Nucleus accumbens (tissue), 56 donors: ENCODE measurements around the gene GPR33.

Experiments
- DNase-seq, 56 donors: peaks; one replicate each; lab custom pipeline; 2025; lab: John Stamatoyannopoulos, UW

GPR33 gene

GRCh38 chr14:31487886-31488285, at the start of gene GPR33:
Gene GPR33, minus strand, starts transcription at chr14:31488039. Its CDS starts 4,074 bp downstream, at chr14:31483965.
- DNase-seq: no peak

DNA sequence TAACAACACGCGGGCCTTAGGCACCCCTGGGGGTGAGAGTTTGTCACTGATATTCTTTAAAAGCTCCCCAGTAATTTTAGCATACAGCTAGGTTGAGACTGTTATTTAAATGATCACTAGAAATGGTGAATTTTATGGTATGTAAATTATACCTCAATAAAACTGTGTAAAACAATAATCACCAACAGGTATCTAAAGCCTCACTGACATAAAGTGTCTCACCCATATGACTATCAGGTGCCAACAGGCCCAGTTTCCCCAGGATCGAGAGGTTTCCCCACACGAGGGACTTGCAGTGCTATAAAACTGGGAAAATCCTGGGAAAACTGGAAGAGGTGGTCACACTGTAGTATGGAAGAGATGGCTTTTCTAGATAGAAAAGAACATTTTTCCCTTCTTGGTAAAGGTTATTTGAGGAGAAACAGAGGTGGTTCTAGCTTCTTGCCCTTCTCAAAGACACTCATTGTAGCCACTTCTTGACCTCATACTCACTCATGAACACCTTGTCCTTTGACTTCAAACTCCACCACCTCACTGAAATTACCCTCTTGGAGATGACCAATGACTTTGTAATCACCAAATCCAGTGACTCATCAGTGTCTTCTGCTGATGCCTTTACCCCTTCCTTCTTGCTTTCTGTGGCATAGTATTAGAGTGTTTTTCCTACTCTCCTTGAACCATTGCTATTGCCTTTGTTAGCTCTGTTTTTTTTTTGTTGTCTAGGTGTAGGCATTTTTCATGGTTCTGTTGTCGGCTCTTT, 48.5 kb upstream of the GPR33 start:
- no peak for DNase-seq

GRCh38 chr14:31530136-31530535, 42.3 kb upstream of the GPR33 start:
- no peak for DNase-seq

GRCh38 chr14:31529053-31529452, 41.2 kb upstream of the GPR33 start:
- no peak for DNase-seq

- no peak for DNase-seq
Measured at GRCh38 chr14:31527546-31527945, 39.7 kb upstream of the GPR33 start.

DNA sequence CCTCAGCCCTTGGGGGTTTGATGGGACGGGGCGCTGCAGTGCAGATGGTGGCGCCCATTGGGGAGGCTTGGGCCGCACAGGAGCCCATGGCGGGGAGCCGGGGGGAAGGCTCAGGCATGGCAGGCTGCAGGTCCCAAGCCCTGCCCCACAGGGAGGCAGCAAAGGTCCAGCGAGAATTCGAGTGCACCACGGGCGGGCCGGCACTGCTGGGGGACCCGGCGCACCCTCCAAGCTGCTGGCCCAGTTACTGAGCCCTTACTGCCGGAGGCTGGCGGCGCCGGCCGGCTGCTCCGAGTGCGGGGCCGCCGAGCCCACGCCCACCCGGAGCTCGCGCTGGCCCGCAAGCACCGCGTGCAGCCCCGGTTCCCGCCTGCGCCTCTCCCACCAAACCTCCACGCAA, 39.2 kb upstream of the GPR33 start:
- DNase-seq: no peak

- DNase-seq: no peak
Measured at GRCh38 chr14:31510855-31511254, 23.0 kb upstream of the GPR33 start.

DNA sequence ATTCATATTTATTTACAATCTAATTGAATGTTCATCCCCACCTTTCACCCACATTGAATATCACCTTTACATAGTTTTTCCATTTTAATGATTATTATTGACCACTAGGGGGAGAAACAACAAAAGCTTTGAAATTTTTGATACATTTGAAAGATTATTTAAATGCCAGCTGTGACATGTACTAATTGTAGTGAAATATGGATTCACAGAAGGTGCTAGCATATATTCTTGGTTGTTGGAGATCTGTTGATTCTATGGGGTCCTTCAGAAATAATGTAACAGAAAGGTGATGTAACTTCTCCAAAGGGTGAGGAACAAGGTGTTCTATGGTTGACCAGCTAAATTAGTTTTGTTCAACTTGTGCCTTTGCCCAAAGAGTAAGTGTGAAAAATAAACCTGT, 22.4 kb upstream of the GPR33 start:
- no peak for DNase-seq

- no peak for DNase-seq
Measured at GRCh38 chr14:31508135-31508534, 20.3 kb upstream of the GPR33 start.

- DNase-seq: no peak
Measured at GRCh38 chr14:31505411-31505810, 17.6 kb upstream of the GPR33 start.

DNA sequence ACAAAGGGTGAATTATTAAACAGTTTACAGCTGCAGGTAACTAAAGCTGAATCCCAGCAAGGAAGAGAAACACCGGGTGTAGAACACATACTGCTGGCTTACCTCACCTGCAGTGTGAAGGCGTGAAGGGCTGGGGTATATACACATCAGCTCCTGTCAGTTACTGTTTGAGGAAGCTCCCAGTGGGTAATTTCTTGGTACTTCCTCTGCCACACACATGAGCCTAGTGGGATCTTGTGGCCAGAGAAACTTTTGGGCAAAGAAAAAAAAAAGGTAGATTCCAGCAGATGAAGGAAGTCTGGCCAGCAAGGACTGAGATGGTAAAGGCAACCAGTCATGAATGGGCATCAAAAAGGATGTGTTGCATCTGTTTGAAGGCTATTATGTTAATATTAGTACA, 14.0 kb upstream of the GPR33 start:
- DNase-seq: no peak

GRCh38 chr14:31492759-31493498, 5.1 kb upstream of the GPR33 start:
- DNase-seq: no peak

DNA sequence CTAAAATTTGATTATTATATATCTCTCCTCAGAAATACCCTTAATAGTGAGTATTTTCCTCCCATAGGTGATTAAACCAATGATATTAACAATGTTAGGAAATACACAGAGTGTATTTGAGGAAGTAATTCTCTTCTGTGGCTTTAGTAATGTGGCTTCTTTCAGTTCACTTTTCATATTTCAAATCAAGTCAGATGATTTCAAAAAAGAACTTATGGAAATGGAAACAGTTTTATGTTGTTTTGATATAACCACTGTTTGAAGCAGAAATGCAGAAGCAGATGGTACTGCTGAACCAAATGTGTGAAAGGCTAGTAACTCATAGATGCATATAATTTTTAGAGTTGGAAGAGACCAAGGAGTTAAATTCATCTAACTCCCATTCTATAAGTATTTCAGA, 1.9 kb upstream of the GPR33 start:
- no peak for DNase-seq

DNA sequence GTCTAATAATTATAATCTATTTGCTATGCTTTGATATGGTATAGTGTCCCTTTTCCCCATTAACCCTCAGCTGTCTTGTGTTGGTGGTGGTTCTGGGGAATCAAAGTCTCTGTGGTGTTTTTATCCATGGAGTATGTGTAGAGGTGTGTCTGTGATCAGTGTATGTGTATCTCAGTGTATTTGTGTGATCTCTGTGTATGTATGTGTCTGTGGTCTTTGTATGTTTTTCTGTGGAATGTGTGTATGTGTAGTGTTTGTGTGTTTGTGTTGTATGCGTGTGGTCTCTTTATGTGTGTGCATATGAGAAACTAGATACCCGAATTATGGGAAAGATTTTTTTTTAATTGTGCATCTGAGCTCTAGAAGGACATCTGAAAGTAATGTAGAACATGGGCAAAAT, 1.1 kb downstream of the GPR33 start:
- DNase-seq: no peak

DNA sequence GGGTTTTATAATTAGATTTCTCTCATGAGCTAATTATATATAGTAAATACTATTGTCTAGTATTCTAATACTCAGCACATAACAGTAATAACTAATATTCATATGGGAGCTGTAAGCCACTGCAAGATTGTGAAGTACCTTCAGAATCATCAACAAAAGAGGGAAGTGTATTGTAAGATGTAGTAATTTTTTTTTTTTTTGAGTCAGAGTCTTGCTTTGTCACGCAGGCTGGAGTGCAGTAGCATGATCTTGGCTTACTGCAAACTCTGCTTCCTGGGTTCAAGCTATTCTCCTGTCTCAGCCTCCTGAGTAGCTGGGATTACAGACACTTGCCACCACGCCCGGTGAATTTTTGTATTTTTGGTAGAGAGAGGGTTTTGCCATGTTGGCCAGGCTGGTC, 3.1 kb downstream of the GPR33 start:
- no peak for DNase-seq

DNA sequence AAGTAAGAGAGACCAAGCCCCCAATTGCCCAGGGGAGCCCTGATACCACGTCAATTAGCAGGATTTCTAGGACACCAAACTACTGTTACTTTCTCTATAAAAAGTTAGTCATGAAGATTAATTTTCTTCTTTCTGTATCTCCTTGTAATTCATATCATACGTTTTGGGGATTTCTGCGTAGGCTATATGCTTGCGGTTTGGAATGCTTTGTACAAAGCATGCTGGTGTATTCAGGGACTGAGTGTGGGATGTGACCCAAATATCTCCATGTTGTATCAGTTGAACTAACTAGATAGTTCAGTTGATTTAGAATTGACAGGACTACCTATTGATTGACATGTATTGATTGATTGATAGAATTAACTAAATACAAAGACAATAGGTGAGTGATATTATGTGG, 7.7 kb downstream of the GPR33 start:
- DNase-seq: no peak

- peak in 1 of 56 donors; percentile 38 for DNase-seq
Measured at GRCh38 chr14:31479027-31479426, 8.8 kb downstream of the GPR33 start.

GRCh38 chr14:31477248-31477647, 10.6 kb downstream of the GPR33 start:
- DNase-seq: no peak

- no peak for DNase-seq
Measured at GRCh38 chr14:31476131-31476866, 11.5 kb downstream of the GPR33 start.

DNA sequence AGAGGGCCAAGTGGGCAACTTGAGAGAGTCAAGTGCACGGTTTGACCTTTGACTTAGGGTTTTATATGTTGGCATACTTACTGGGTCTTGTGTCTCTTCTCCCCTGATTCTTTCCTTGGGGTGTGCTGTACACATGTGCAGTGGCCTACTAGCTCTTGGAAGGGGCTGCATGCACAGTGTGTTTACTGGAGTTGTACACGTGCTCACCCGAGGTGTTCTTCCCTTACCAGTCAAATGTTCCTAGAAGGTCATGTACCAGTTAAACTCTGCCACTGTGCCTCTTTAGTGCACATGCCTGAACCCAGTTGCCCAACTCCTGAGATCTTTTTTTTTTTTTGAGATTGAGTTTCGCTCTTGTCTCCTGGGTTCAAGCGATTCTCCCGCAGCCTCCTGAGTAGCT, 21.3 kb downstream of the GPR33 start:
- DNase-seq: no peak

DNA sequence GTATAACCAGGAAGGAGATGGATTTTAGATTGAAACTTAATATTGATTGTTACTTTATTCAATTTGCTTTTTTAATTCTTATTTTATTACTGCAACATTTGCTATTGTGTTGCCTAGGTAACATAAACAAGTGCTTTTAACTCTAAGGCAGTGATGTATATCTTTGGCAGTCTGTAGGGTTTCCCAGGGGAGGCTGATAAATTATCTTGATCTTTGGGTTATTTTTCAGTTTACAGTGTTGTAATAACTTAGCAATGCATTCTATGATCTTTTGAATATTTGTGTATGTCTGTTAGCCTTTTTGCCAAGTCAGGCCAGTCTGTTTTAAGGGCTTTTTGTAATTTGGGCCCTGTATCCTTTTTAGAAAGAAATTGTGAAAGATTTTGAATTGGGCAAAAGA, 22.7 kb downstream of the GPR33 start:
- no peak for DNase-seq
